ENCODE measurements around the gene HAUS8. TPM values are rescaled to one million over a fixed set of nuclear protein-coding genes. Genes with fewer than 3 reads are reported as not detected.

HAUS8 gene
- total RNA-seq, 2 experiments from 2014 or later: 46.3 to 47.4 TPM

DNA sequence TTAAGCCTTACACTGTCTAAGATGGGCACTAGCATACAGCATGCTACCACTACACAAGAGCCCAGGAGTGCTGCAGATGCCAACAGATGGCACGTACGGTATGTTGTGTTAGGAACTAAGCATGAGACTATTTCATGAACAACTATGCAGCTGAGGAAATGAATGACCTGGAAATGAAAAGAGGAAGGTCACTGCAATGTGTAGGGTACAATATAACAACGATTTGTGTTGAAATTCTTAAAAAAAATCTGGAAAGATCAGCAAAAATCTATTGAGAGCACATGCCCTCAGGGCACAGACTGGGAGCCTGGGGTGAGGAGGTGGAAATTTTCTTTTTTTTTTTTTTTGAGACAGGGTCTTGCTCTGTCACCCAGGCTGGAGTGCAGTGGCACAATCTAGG, 14.4 kb downstream of the HAUS8 start:
- no peaks in the 10 kb centered on the region for H3K9me3 Mint-ChIP-seq
- ChIA-PET CTCF (no interaction called here), POLR2A (no interaction called here)
- H3K4me1 Mint-ChIP-seq: peaks cover 22% of the 10 kb centered on the region
- DNase-seq: no peak
- H3K36me3 Mint-ChIP-seq (ENCODE audit: low read depth): peaks cover 77% of the 10 kb centered on the region
- H3K27me3 Mint-ChIP-seq: no peaks in the 10 kb centered on the region
- no peak overlapping the region for H3K27ac Mint-ChIP-seq
- H3K4me3 Mint-ChIP-seq: no peak overlapping the region

GRCh38 chr19:17058236-17058635, 17.0 kb downstream of the HAUS8 start:
- Mint-ChIP-seq H3K36me3 (ENCODE audit: low read depth) (peaks cover 69% of the 10 kb centered on the region), H3K27me3 (no peaks in the 10 kb centered on the region), H3K9me3 (no peaks in the 10 kb centered on the region), H3K4me1 (no peaks in the 10 kb centered on the region), H3K4me3 (no peak overlapping the region), H3K27ac (peak overlapping the region; percentile 19)
- POLR2A ChIA-PET: no interaction called here
- CTCF ChIA-PET: no interaction called here
- DNase-seq: no peak

GRCh38 chr19:17055636-17056035, 19.6 kb downstream of the HAUS8 start:
- DNase-seq: no peak
- H3K4me1 Mint-ChIP-seq: no peaks in the 10 kb centered on the region
- CTCF ChIA-PET: interaction anchor here (1.2 kb wide), 1 partner anchor 11 kb away, joined by 4 read pairs; no protein-coding TSS in a partner anchor
- H3K27ac Mint-ChIP-seq: no peak overlapping the region
- no peak overlapping the region for H3K4me3 Mint-ChIP-seq
- POLR2A ChIA-PET: no interaction called here
- H3K27me3 Mint-ChIP-seq: no peaks in the 10 kb centered on the region
- no peaks in the 10 kb centered on the region for H3K9me3 Mint-ChIP-seq
- peaks cover 64% of the 10 kb centered on the region for H3K36me3 Mint-ChIP-seq (ENCODE audit: low read depth)

DNA sequence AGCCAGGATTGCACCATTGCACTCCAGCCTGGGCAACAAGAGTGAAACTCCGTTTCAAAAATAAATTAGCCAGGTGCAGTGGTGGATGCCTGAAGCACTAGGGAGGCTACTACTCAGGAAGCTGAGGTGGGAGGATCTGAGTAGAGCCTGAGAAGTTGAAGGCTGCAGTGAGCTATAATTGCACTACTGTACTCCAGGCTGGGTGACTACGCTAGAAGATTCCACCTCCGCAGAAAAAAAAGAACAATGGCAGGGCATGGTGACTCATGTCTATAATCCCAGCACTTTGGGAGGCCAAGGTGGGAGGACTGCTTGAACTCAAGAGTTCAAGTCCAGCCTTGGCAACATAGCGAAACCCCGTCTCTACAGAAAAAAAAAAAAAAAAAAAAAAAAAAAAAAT, 20.5 kb downstream of the HAUS8 start:
- CTCF ChIA-PET: no interaction called here
- no peak overlapping the region for H3K27ac Mint-ChIP-seq
- no peaks in the 10 kb centered on the region for H3K27me3 Mint-ChIP-seq
- H3K9me3 Mint-ChIP-seq: no peaks in the 10 kb centered on the region
- no peak for DNase-seq
- H3K4me1 Mint-ChIP-seq: no peaks in the 10 kb centered on the region
- H3K4me3 Mint-ChIP-seq: no peak overlapping the region
- H3K36me3 Mint-ChIP-seq (ENCODE audit: low read depth): peaks cover 62% of the 10 kb centered on the region
- POLR2A ChIA-PET: no interaction called here

DNA sequence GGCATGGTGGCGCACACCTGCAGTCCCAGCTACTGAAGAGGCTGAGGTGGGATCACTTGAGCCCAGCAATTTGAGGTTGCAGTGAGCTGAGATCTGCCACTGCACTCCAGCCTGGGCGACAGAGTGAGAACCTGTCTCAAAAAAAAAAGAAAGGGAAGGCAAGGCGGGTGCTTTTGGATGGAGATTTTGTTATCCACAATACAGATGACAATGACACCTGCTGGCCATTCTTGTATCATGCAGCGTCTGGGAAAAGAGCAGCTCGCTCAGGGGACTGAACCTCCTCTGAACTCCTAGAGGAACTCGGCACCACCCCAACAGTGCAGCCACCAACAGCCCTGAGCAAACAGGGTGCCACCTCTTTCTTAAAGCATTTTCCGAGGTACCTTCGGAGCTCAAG, 22.8 kb downstream of the HAUS8 start:
- Mint-ChIP-seq H3K4me3 (no peak overlapping the region), H3K9me3 (no peaks in the 10 kb centered on the region), H3K27me3 (no peaks in the 10 kb centered on the region), H3K36me3 (ENCODE audit: low read depth) (peaks cover 39% of the 10 kb centered on the region), H3K4me1 (no peaks in the 10 kb centered on the region), H3K27ac (no peak overlapping the region)
- ChIA-PET POLR2A (no interaction called here), CTCF (interaction anchor here (0.7 to 1.4 kb wide), 3 partner anchors 48 to 205 kb away, joined by 3 to 4 read pairs (median 3); no protein-coding TSS in a partner anchor)
- DNase-seq: peak; percentile 37

GRCh38 chr19:17049711-17050280, 25.5 kb downstream of the HAUS8 start:
- Mint-ChIP-seq H3K4me3 (no peak overlapping the region), H3K4me1 (no peaks in the 10 kb centered on the region), H3K27me3 (no peaks in the 10 kb centered on the region), H3K9me3 (no peaks in the 10 kb centered on the region), H3K27ac (no peak overlapping the region), H3K36me3 (ENCODE audit: low read depth) (peaks cover 33% of the 10 kb centered on the region)
- CTCF ChIA-PET: no interaction called here
- no peak for DNase-seq
- POLR2A ChIA-PET: no interaction called here

DNA sequence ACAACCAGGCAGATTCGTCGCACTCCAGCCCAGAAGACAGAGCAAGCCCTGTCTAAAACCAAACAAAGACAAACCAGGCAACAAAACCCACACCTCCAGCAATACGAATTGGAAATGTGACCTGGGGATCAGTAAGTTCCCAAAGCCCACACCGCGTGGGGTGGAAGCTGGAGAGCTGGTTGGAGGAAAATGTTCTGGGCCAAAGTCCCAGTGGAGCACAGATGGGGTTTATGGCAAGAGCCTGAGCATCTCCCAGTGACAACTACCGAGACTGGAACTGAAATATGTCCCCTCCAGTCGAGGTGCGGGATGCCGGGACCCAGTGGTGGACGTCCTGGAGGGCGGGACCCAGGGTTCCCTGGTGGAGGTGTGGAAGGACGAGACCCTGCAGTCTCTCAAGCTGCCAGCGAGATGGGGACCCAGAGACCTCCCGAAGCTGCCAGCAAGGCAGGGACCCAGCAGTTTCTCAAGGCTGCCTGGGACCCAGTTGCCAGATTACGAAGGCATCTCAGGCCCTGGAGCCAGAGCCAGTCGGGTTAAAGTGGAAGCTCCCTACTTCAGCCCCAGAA, 26.3 kb downstream of the HAUS8 start:
- Mint-ChIP-seq H3K27ac (no peak overlapping the region), H3K4me3 (no peak overlapping the region), H3K9me3 (no peaks in the 10 kb centered on the region), H3K4me1 (no peaks in the 10 kb centered on the region), H3K27me3 (no peaks in the 10 kb centered on the region), H3K36me3 (ENCODE audit: low read depth) (peaks cover 25% of the 10 kb centered on the region)
- ChIA-PET CTCF (no interaction called here), POLR2A (no interaction called here)
- DNase-seq: no peak

GRCh38 chr19:17045907-17046502, 29.2 kb downstream of the HAUS8 start:
- H3K9me3 Mint-ChIP-seq: no peaks in the 10 kb centered on the region
- peaks cover 9% of the 10 kb centered on the region for H3K36me3 Mint-ChIP-seq (ENCODE audit: low read depth)
- no peak for DNase-seq
- CTCF ChIA-PET: no interaction called here
- H3K4me1 Mint-ChIP-seq: no peaks in the 10 kb centered on the region
- no peaks in the 10 kb centered on the region for H3K27me3 Mint-ChIP-seq
- no peak overlapping the region for H3K27ac Mint-ChIP-seq
- no peak overlapping the region for H3K4me3 Mint-ChIP-seq
- POLR2A ChIA-PET: no interaction called here

GRCh38 chr19:17043744-17044143, 31.5 kb downstream of the HAUS8 start:
- H3K4me3 Mint-ChIP-seq: no peak overlapping the region
- POLR2A ChIA-PET: no interaction called here
- no peaks in the 10 kb centered on the region for H3K4me1 Mint-ChIP-seq

DNA sequence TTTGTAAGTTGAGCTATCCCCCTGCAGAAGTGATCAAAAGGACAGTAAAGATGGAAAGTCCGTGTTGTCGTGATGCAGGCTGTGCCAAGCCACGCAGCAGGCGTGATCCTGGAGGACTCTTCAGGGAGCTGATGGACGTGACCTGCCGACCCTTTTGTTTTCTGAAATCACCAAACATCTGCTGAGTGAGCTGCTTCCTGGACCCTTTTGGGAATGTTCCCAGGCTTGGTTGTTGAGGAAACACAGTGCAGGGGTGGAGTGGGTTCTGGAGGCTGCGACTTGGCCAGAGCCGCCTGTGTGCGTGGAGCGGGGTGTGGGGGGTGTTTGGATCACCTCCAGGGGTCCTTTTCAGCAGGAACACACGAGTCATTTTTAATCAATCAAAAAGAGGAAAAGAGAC, 33.3 kb downstream of the HAUS8 start:
- POLR2A ChIA-PET: no interaction called here
- Mint-ChIP-seq H3K27ac (no peak overlapping the region), H3K4me1 (no peaks in the 10 kb centered on the region), H3K27me3 (no peaks in the 10 kb centered on the region), H3K4me3 (no peak overlapping the region), H3K9me3 (no peaks in the 10 kb centered on the region), H3K36me3 (ENCODE audit: low read depth) (no peaks in the 10 kb centered on the region)
- CTCF ChIA-PET: no interaction called here
- DNase-seq: no peak

More at GRCh38 chr19:17043744-17044143, 31.5 kb downstream of the HAUS8 start:
- no peak for DNase-seq
- no peaks in the 10 kb centered on the region for H3K27me3 Mint-ChIP-seq
- no peaks in the 10 kb centered on the region for H3K36me3 Mint-ChIP-seq (ENCODE audit: low read depth)
- H3K27ac Mint-ChIP-seq: no peak overlapping the region
- CTCF ChIA-PET: interaction anchor here (1.2 kb wide), 1 partner anchor 12 kb away, joined by 4 read pairs; no protein-coding TSS in a partner anchor
- no peaks in the 10 kb centered on the region for H3K9me3 Mint-ChIP-seq

GRCh38 chr19:17037966-17038500, 37.2 kb downstream of the HAUS8 start:
- Mint-ChIP-seq H3K4me3 (no peak overlapping the region), H3K27me3 (no peaks in the 10 kb centered on the region), H3K4me1 (no peaks in the 10 kb centered on the region), H3K27ac (no peak overlapping the region), H3K9me3 (no peaks in the 10 kb centered on the region), H3K36me3 (ENCODE audit: low read depth) (no peaks in the 10 kb centered on the region)
- no peak for DNase-seq
- ChIA-PET POLR2A (no interaction called here), CTCF (no interaction called here)

- H3K36me3 Mint-ChIP-seq (ENCODE audit: low read depth): no peaks in the 10 kb centered on the region
- CTCF ChIA-PET: no interaction called here
- no peak overlapping the region for H3K27ac Mint-ChIP-seq
- no peaks in the 10 kb centered on the region for H3K4me1 Mint-ChIP-seq
- DNase-seq: no peak
- no peak overlapping the region for H3K4me3 Mint-ChIP-seq
- POLR2A ChIA-PET: no interaction called here
- no peaks in the 10 kb centered on the region for H3K27me3 Mint-ChIP-seq
- no peaks in the 10 kb centered on the region for H3K9me3 Mint-ChIP-seq
Observed at GRCh38 chr19:17037184-17037583, 38.1 kb downstream of the HAUS8 start.

GRCh38 chr19:17036640-17037039, 38.6 kb downstream of the HAUS8 start:
- H3K4me1 Mint-ChIP-seq: no peaks in the 10 kb centered on the region
- no peak overlapping the region for H3K4me3 Mint-ChIP-seq
- POLR2A ChIA-PET: no interaction called here
- H3K27ac Mint-ChIP-seq: peak overlapping the region; percentile 41
- no peaks in the 10 kb centered on the region for H3K27me3 Mint-ChIP-seq
- no peaks in the 10 kb centered on the region for H3K36me3 Mint-ChIP-seq (ENCODE audit: low read depth)
- DNase-seq: no peak
- no peaks in the 10 kb centered on the region for H3K9me3 Mint-ChIP-seq
- CTCF ChIA-PET: no interaction called here

All from activated CD4-positive, alpha-beta T cell treated with anti-CD3 and anti-CD28 coated beads, Interleukin-2, amount 10 ng/mL, durations not matched to agents 7 days and 5 days (primary cell).